ENCODE results near the gene RANBP3L. TPM values are rescaled to one million over a fixed set of nuclear protein-coding genes. Genes with fewer than 3 reads are reported as not detected.

The RANBP3L gene
- total RNA-seq, 1 experiment from 2014 or later, result not detected

DNA sequence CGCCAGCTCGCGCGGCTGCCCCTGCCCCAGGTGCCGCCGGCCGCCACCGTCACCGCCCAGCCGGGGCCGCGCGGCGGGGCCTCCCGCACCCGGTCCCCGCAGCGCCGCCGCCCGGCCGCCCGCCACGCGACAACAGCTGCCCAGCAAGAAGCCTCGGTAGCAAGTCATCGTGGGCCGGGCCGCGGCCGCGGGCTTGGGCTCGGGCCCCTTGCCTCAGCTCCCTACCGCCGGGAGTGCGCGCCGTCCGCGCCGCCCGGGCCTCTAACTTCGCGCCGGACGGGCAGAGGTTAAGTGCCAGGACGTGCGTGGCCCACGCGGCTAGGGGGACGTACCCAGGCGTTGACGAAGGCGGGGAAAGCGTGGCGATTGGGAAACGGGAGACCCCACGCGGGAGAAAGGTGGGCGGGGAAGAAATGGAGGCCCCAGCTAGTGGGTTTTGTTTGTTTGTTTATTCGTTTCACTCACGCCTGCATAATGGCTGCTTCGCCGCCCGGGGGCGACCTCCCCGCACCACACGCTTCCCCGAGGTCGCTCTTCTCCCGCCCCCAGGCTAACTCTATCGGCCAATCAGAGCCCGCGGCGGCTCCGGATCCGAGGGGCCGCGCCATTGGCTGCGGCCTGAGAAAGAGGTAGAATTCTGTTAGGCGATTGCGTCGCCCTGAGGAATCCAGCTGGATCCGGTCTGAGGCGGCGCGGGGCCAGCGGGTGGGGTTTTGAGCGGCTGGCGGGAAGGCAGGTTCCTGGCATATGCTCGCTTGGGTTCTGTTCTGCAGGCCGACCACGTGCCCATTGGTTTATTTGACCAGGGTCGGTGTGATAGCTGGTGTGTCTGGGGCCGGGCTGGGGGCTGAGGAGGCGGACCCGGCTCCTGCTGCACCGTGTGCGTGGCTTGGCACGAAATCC is 59.8 kb downstream of the RANBP3L start, which contains the start of gene NADK2:
Gene NADK2 (minus strand): TSS at position 295 of the 903 bp plus-strand sequence. CDS start 127 bp downstream, at position 168.
- H2AFZ ChIP-seq (ENCODE audit: low read length), result peak within 1 kb of the TSS; percentile 19
- H2BK12ac ChIP-seq (ENCODE audit: insufficient read length, low read depth, low read length), result no peak within 1 kb of the TSS
- H4K8ac ChIP-seq (replicated peaks; ENCODE audit: insufficient read length, low read depth, low read length), result no peak within 1 kb of the TSS
- H2AK5ac ChIP-seq (ENCODE audit: insufficient read length, low read length), result no peak within 1 kb of the TSS
- H3K9ac ChIP-seq (ENCODE audit: extremely low read depth, insufficient read length, low read length), result peak within 1 kb of the TSS; percentile 89
- no peaks in the 10 kb centered on the region for H3K4me1 ChIP-seq (ENCODE audit: insufficient read depth, low read length)
- TF ChIP-seq, protein P1, sequence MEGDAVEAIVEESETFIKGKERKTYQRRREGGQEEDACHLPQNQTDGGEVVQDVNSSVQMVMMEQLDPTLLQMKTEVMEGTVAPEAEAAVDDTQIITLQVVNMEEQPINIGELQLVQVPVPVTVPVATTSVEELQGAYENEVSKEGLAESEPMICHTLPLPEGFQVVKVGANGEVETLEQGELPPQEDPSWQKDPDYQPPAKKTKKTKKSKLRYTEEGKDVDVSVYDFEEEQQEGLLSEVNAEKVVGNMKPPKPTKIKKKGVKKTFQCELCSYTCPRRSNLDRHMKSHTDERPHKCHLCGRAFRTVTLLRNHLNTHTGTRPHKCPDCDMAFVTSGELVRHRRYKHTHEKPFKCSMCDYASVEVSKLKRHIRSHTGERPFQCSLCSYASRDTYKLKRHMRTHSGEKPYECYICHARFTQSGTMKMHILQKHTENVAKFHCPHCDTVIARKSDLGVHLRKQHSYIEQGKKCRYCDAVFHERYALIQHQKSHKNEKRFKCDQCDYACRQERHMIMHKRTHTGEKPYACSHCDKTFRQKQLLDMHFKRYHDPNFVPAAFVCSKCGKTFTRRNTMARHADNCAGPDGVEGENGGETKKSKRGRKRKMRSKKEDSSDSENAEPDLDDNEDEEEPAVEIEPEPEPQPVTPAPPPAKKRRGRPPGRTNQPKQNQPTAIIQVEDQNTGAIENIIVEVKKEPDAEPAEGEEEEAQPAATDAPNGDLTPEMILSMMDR (conservative IDR thresholded peaks at IDR 0.05), result peak; percentile 81
- H3K9me3 Mint-ChIP-seq, result peaks cover 6 to 12% of the 10 kb centered on the region in 2 experiments; a peak in 3 of 5 replicates
- H2BK15ac ChIP-seq (ENCODE audit: low read depth, low read length), result no peak within 1 kb of the TSS
- no peak within 1 kb of the TSS for H3K56ac ChIP-seq (ENCODE audit: insufficient read length, low read depth, low read length)
- peak within 1 kb of the TSS; percentile 54 for H4K5ac ChIP-seq (ENCODE audit: insufficient read length, low read depth, low read length)
- no peak within 1 kb of the TSS for H2BK5ac ChIP-seq (ENCODE audit: insufficient read length, low read length)
- no peaks in the 10 kb centered on the region; the same call in 1 of the 2 replicates for H3K27me3 ChIP-seq (ENCODE audit: insufficient read depth, low read length)
- H4K20me1 ChIP-seq (ENCODE audit: control insufficient read depth, insufficient read depth, insufficient read length), result no peaks in the 10 kb centered on the region
- H3K23me2 ChIP-seq (ENCODE audit: insufficient read length, low read depth, low read length, poor library complexity, severe bottlenecking), result no peaks in the 10 kb centered on the region
- no peaks in the 10 kb centered on the region for H3K9me3 ChIP-seq (ENCODE audit: control insufficient read depth, low read depth, low read length)
- no peak within 1 kb of the TSS for H2BK120ac ChIP-seq (ENCODE audit: low read depth, low read length, poor library complexity, severe bottlenecking)
- H3K23ac ChIP-seq (ENCODE audit: insufficient read length, low read depth, low read length), result no peak within 1 kb of the TSS
- DNase-seq, result peak; percentile 97
- H3K14ac ChIP-seq (ENCODE audit: insufficient read depth, low read length), result peak within 1 kb of the TSS; percentile 96
- H3K79me1 ChIP-seq (ENCODE audit: insufficient read depth, low read depth, low read length, poor library complexity, severe bottlenecking), result no peaks in the 10 kb centered on the region
- peaks cover 25 to 34% of the 10 kb centered on the region in 2 experiments for H3K4me1 Mint-ChIP-seq
- WGBS (ENCODE audit: extremely low coverage, insufficient read length, low lambda C conversion rate), result no CpG with 5 or more reads among the region's 100 CpGs
- H3K79me2 ChIP-seq (ENCODE audit: insufficient read depth, low read length), result no peaks in the 10 kb centered on the region
- H3K4me2 ChIP-seq (ENCODE audit: insufficient read depth, insufficient read length, low read length), result peak within 1 kb of the TSS; percentile 35
- H3K4ac ChIP-seq (ENCODE audit: low read depth, low read length), result no peak within 1 kb of the TSS; the same call in 1 of the 2 replicates
- peaks cover 16% of the 10 kb centered on the region for H3K27me3 Mint-ChIP-seq (ENCODE audit: low read depth)
- no peak within 1 kb of the TSS for H3T11ph ChIP-seq (ENCODE audit: low read length)
- no peak within 1 kb of the TSS for H2BK20ac ChIP-seq (ENCODE audit: low read depth, low read length, poor library complexity, severe bottlenecking)
- H4K91ac ChIP-seq (ENCODE audit: insufficient read length, low read depth, low read length), result no peak within 1 kb of the TSS
- H3K4me3 Mint-ChIP-seq, result peak within 1 kb of the TSS; percentile 83 to 87
- peak within 1 kb of the TSS; percentile 98 for H3K18ac ChIP-seq (ENCODE audit: insufficient read length, low read depth, low read length)
- peak within 1 kb of the TSS; percentile 59 to 98 (median 95); a peak in 6 of 7 replicates for H3K27ac Mint-ChIP-seq
- H3K36me3 Mint-ChIP-seq (ENCODE audit: insufficient read depth in 1 of 3, low read depth in 3 of 3), result peaks cover 0 to 16% (median 2%) of the 10 kb centered on the region in 3 experiments; a peak in 3 of 7 replicates
- no peak within 1 kb of the TSS for H3K27ac ChIP-seq (ENCODE audit: insufficient read length, low read depth, low read length)
